OCI-LY7 (cell line): Measurements from ENCODE around the gene FKBP6. TPM values are rescaled to one million over a fixed set of nuclear protein-coding genes. Genes with fewer than 3 reads are reported as not detected.

Experiments
- BruUV-seq: library from RNA; stranded (reverse); fragments of 400-500 nt; replicated peaks from 2 replicates; lab custom pipeline; 2021; lab: Mats Ljungman, UMichigan
- CTCF ChIA-PET: fragments of 300-600 bp; sonication (Branson Sonifier 250); formaldehyde crosslinking; loops from one replicate; lab custom pipeline; 2022; ENCODE audit warnings: antibody characterized with exemption; ENCODE audit not compliant: unreplicated experiment; lab: Charles Lee
- POLR2A ChIA-PET: fragments of 300-600 bp; sonication (Branson Sonifier 250); formaldehyde crosslinking; loops from one replicate; lab custom pipeline; 2022; ENCODE audit warnings: antibody characterized with exemption; lab: Charles Lee
- DNase-seq: peaks from one replicate; pipeline ENCODE4 v3.0.0-alpha.2; 2015; ENCODE audit warnings: low spot score
- H2AFZ ChIP-seq: fragments of 200-600 bp; sonication (generic), shearing (Covaris generic); 2 replicates; pipeline ENCODE4 v1.6.1; 2014; ENCODE audit warnings: mild to moderate bottlenecking, antibody characterized with exemption, low read length, moderate library complexity
- H3K27ac ChIP-seq: fragments of 200-600 bp; sonication (generic); 2 replicates; pipeline ENCODE4 v1.5.1; 2014; ENCODE audit warnings: mixed run types, low read depth, mild to moderate bottlenecking, moderate library complexity, low read length, inconsistent platforms; ENCODE audit not compliant: poor library complexity, severe bottlenecking
- H3K36me3 ChIP-seq: fragments of 200-600 bp; sonication (generic); 2 replicates; pipeline ENCODE4 v1.6.1; 2014; ENCODE audit warnings: mild to moderate bottlenecking, antibody characterized with exemption, low read length, moderate library complexity, mixed read lengths; ENCODE audit not compliant: insufficient read depth
- H3K4me1 ChIP-seq: fragments of 200-600 bp; sonication (generic); 2 replicates; pipeline ENCODE4 v1.5.1; 2014; ENCODE audit warnings: mild to moderate bottlenecking, low read length; ENCODE audit not compliant: insufficient read depth, poor library complexity, severe bottlenecking
- H3K4me2 ChIP-seq: fragments of 200-600 bp; sonication (generic); 2 replicates; pipeline ENCODE4 v1.6.1; 2014; ENCODE audit warnings: mild to moderate bottlenecking, low read length
- H3K4me3 ChIP-seq: fragments of 200-600 bp; sonication (generic); 2 replicates; pipeline ENCODE4 v1.5.1; 2014; ENCODE audit warnings: mild to moderate bottlenecking, low read depth, low read length; ENCODE audit not compliant: poor library complexity, severe bottlenecking
- H3K79me2 ChIP-seq: fragments of 200-600 bp; sonication (generic); 2 replicates; pipeline ENCODE4 v1.6.1; 2016; ENCODE audit warnings: low read depth, mild to moderate bottlenecking, low read length, moderate library complexity, mixed read lengths; ENCODE audit not compliant: insufficient read depth
- H3K9me2 ChIP-seq: fragments of 200-600 bp; sonication (generic); 2 replicates; pipeline ENCODE4 v1.6.1; 2016; ENCODE audit warnings: mild to moderate bottlenecking, low read length, mixed read lengths; ENCODE audit not compliant: insufficient read depth
- H3K9me3 ChIP-seq: fragments of 200-600 bp; sonication (generic); 2 replicates; pipeline ENCODE4 v1.6.1; 2014; ENCODE audit warnings: mild to moderate bottlenecking, mixed run types, low read length, mixed read lengths
- H4K20me1 ChIP-seq: fragments of 200-600 bp; sonication (generic); 2 replicates; pipeline ENCODE4 v1.6.1; 2014; ENCODE audit warnings: mild to moderate bottlenecking, antibody characterized with exemption, low read length, moderate library complexity, mixed read lengths; ENCODE audit not compliant: insufficient read depth
- CTCF ChIP-seq: fragments of 200-600 bp; sonication (generic); conservative IDR thresholded peaks from 2 replicates; pipeline ENCODE4 v1.5.1; 2014; ENCODE audit warnings: mild to moderate bottlenecking, antibody characterized with exemption, low read length, moderate library complexity, mixed read lengths
- EZH2phosphoT487 ChIP-seq: fragments of 200-600 bp; sonication (generic); IDR thresholded peaks from 2 replicates; pipeline ENCODE4 v1.6.1; 2018; ENCODE audit warnings: low read depth, borderline replicate concordance, mild to moderate bottlenecking, mixed run types, antibody characterized with exemption, low read length, moderate library complexity, mixed read lengths
- intact Hi-C: fragments of 100-400 bp; cut with micrococcal nuclease; formaldehyde crosslinking; loops from one replicate; pipeline ENCODE4 v1.10.0; 2022; ENCODE audit not compliant: unreplicated experiment
- total RNA-seq, 2 experiments: library from RNA; depleted of rRNA in 1 of 2; stranded (reverse); fragments of >200 nt in 1 of 2; shearing (Covaris generic) in 1 of 2; gene quantifications; 2 replicates each; pipeline ENCODE4 v1.2.3, GENCODE V29; 2014 to 2022

The FKBP6 gene
- total RNA-seq, 2 experiments from 2014 or later = not detected

- intact Hi-C loops = loop anchor here (10.0 kb wide), 1 partner anchor 106 kb away; the partner anchor contains the start of gene FZD9
- Histone ChIP-seq H3K79me2 (no peaks in the 10 kb centered on the region), H3K4me2 (no peak overlapping the region), H4K20me1 (no peaks in the 10 kb centered on the region), H3K4me1 (peaks cover 4% of the 10 kb centered on the region), H3K9me3 (no peaks in the 10 kb centered on the region), H2AFZ (no peak overlapping the region), H3K36me3 (no peaks in the 10 kb centered on the region), H3K9me2 (no peaks in the 10 kb centered on the region), H3K4me3 (no peak overlapping the region), H3K27ac (no peak overlapping the region)
- ChIA-PET CTCF (no interaction called here), POLR2A (no interaction called here)
- TF ChIP-seq CTCF = no peak
- TF ChIP-seq EZH2phosphoT487 = no peak
- DNase-seq = no peak
- BruUV-seq = no TSS peak
Measured at GRCh38 chr7:73328696-73329095, 735 bp downstream of the FKBP6 start.

GRCh38 chr7:73329861-73330581 is 2.1 kb downstream of the FKBP6 start:
- ChIA-PET POLR2A (interaction anchor here (0.5 to 0.6 kb wide), 2 partner anchors 28 to 59 kb away, joined by 3 to 7 read pairs; no protein-coding TSS in a partner anchor), CTCF (no interaction called here)
- H3K4me2 ChIP-seq = no peak overlapping the region
- H3K9me3 ChIP-seq = no peaks in the 10 kb centered on the region
- no peaks in the 10 kb centered on the region for H3K9me2 ChIP-seq
- H4K20me1 ChIP-seq = no peaks in the 10 kb centered on the region
- no peaks in the 10 kb centered on the region for H3K4me1 ChIP-seq
- no peak overlapping the region for H3K27ac ChIP-seq
- TF ChIP-seq CTCF = no peak
- TF ChIP-seq EZH2phosphoT487 = no peak
- no peak overlapping the region for H3K4me3 ChIP-seq
- no peaks in the 10 kb centered on the region for H3K79me2 ChIP-seq
- no peak overlapping the region for H2AFZ ChIP-seq
- no TSS peak for BruUV-seq
- H3K36me3 ChIP-seq = no peaks in the 10 kb centered on the region
- DNase-seq = no peak
- intact Hi-C loops = loop anchor here (10.0 kb wide), 1 partner anchor 105 kb away; the partner anchor contains the start of gene FZD9

GRCh38 chr7:73330772-73331171 is 2.8 kb downstream of the FKBP6 start:
- ChIA-PET CTCF (no interaction called here), POLR2A (interaction anchor here (0.5 to 0.6 kb wide), 2 partner anchors 27 to 58 kb away, joined by 3 to 7 read pairs; no protein-coding TSS in a partner anchor)
- no peaks in the 10 kb centered on the region for H3K9me3 ChIP-seq
- H3K79me2 ChIP-seq = no peaks in the 10 kb centered on the region
- no peaks in the 10 kb centered on the region for H3K36me3 ChIP-seq
- no peaks in the 10 kb centered on the region for H3K9me2 ChIP-seq
- H3K27ac ChIP-seq = no peak overlapping the region
- no peak overlapping the region for H2AFZ ChIP-seq
- no peak for TF ChIP-seq EZH2phosphoT487
- H3K4me1 ChIP-seq = no peaks in the 10 kb centered on the region
- intact Hi-C loops = no loop called here
- no peaks in the 10 kb centered on the region for H4K20me1 ChIP-seq
- no TSS peak for BruUV-seq
- H3K4me2 ChIP-seq = no peak overlapping the region
- DNase-seq = no peak
- H3K4me3 ChIP-seq = no peak overlapping the region
